Fibroblast of skin of right biceps (primary cell): Measurements from ENCODE around the gene C19orf18.
"Not testable (repeated sequence)": the region's sequence is repeated elsewhere in the genome, so short reads cannot be mapped to it uniquely, and the experiment has no call there.

Experiments used
- DNase-seq: peaks from one replicate; pipeline ENCODE4 v3.0.0-alpha.2; 2013

C19orf18 gene

GRCh38 chr19:57974434-57974833, at the start of gene C19orf18:
C19orf18 (minus strand) TSS chr19:57974534; CDS start chr19:57974432, 102 bp downstream.
- no peak for DNase-seq

GRCh38 chr19:58022283-58022660, 47.9 kb upstream of the C19orf18 start:
- DNase-seq: no peak

GRCh38 chr19:58021541-58022282, 47.4 kb upstream of the C19orf18 start:
- DNase-seq: peak; percentile 29

GRCh38 chr19:58020129-58020528, 45.8 kb upstream of the C19orf18 start:
- no peak for DNase-seq

GRCh38 chr19:58014141-58014540, 39.8 kb upstream of the C19orf18 start:
- no peak for DNase-seq

GRCh38 chr19:58010507-58010906, 36.2 kb upstream of the C19orf18 start:
- no peak for DNase-seq

GRCh38 chr19:58009666-58010301, 35.5 kb upstream of the C19orf18 start:
- peak; percentile 85 for DNase-seq

GRCh38 chr19:58009301-58009665, 34.9 kb upstream of the C19orf18 start:
- no peak for DNase-seq

- not testable (repeated sequence) for DNase-seq
Observed at GRCh38 chr19:58008877-58009276, 34.5 kb upstream of the C19orf18 start.

GRCh38 chr19:58007285-58007684, 33.0 kb upstream of the C19orf18 start:
- DNase-seq: no peak

- DNase-seq: no peak
Observed at GRCh38 chr19:58003174-58003828, 29.0 kb upstream of the C19orf18 start.

- peak; percentile 90 for DNase-seq
Observed at GRCh38 chr19:58002384-58003173, 28.2 kb upstream of the C19orf18 start, which contains the start of gene ZNF606. ZNF606 (minus strand) TSS chr19:58002820; CDS start chr19:58001319, 1,501 bp downstream.

GRCh38 chr19:58001895-58002369, 27.6 kb upstream of the C19orf18 start:
- DNase-seq: peak; percentile 35

GRCh38 chr19:58000677-58001076, 26.3 kb upstream of the C19orf18 start:
- no peak for DNase-seq

GRCh38 chr19:57992841-57993240, 18.5 kb upstream of the C19orf18 start:
- no peak for DNase-seq

GRCh38 chr19:57978586-57979289, 4.4 kb upstream of the C19orf18 start:
- peak; percentile 6 for DNase-seq

- DNase-seq: no peak
Observed at GRCh38 chr19:57964761-57965160, 9.6 kb downstream of the C19orf18 start.

GRCh38 chr19:57961785-57962184, 12.5 kb downstream of the C19orf18 start:
- DNase-seq: no peak

- no peak for DNase-seq
Observed at GRCh38 chr19:57954996-57955395, 19.3 kb downstream of the C19orf18 start.

- no peak for DNase-seq
Observed at GRCh38 chr19:57949702-57950101, 24.6 kb downstream of the C19orf18 start.

GRCh38 chr19:57949296-57949695, 25.0 kb downstream of the C19orf18 start:
- no peak for DNase-seq

- peak; percentile 95 for DNase-seq
Observed at GRCh38 chr19:57947419-57948134, 26.8 kb downstream of the C19orf18 start, which contains the start of gene ZNF256. ZNF256 (minus strand) TSS chr19:57947706; CDS start chr19:57947474, 232 bp downstream.
